Neuron (in vitro differentiated cells): ENCODE results near the gene OSGIN1.
"Not testable (repeated sequence)": the region's sequence is repeated elsewhere in the genome, so short reads cannot be mapped to it uniquely, and the experiment has no call there.

ENCODE experiments used
- H2AFZ ChIP-seq: one replicate; pipeline ENCODE4 v1.6.1; 2013; ENCODE audit warnings: low read depth, mild to moderate bottlenecking, inconsistent platforms, low read length, moderate library complexity
- H3K27me3 ChIP-seq: one replicate; pipeline ENCODE4 v1.6.1; 2013; ENCODE audit warnings: low read length; ENCODE audit not compliant: insufficient read depth
- H3K36me3 ChIP-seq: one replicate; pipeline ENCODE4 v1.6.1; 2013; ENCODE audit warnings: low read length; ENCODE audit not compliant: insufficient read depth
- H3K4me1 ChIP-seq: one replicate; pipeline ENCODE4 v1.6.1; 2013; ENCODE audit warnings: low read length; ENCODE audit not compliant: insufficient read depth
- H3K4me3 ChIP-seq: 2 replicates; pipeline ENCODE4 v1.5.1; 2013; ENCODE audit warnings: mild to moderate bottlenecking, low read length, moderate library complexity
- H3K9me3 ChIP-seq: one replicate; pipeline ENCODE4 v1.6.1; 2013; ENCODE audit warnings: low read length

The OSGIN1 gene

GRCh38 chr16:83940630-83941378, 12.2 kb upstream of the OSGIN1 start:
- Histone ChIP-seq H3K4me3 (no peak overlapping the region), H3K36me3 (no peaks in the 10 kb centered on the region)

GRCh38 chr16:83941546-83941945, 11.5 kb upstream of the OSGIN1 start:
- H3K4me1 ChIP-seq, H3K27me3 ChIP-seq, H2AFZ ChIP-seq, H3K4me3 ChIP-seq, H3K36me3 ChIP-seq, H3K9me3 ChIP-seq: not testable (repeated sequence)

More at GRCh38 chr16:83940630-83941378, 12.2 kb upstream of the OSGIN1 start:
- no peak overlapping the region for H2AFZ ChIP-seq
- no peaks in the 10 kb centered on the region for H3K27me3 ChIP-seq
- no peaks in the 10 kb centered on the region for H3K9me3 ChIP-seq
- no peaks in the 10 kb centered on the region for H3K4me1 ChIP-seq

- Histone ChIP-seq H3K27me3 (no peaks in the 10 kb centered on the region), H3K4me3 (no peak overlapping the region), H3K36me3 (no peaks in the 10 kb centered on the region), H3K9me3 (no peaks in the 10 kb centered on the region), H2AFZ (no peak overlapping the region), H3K4me1 (no peaks in the 10 kb centered on the region)
Measured at GRCh38 chr16:83942074-83942473, 11.0 kb upstream of the OSGIN1 start.

GRCh38 chr16:83942815-83943515, 10.1 kb upstream of the OSGIN1 start:
- no peak overlapping the region for H2AFZ ChIP-seq
- no peaks in the 10 kb centered on the region for H3K36me3 ChIP-seq
- no peaks in the 10 kb centered on the region for H3K27me3 ChIP-seq
- no peaks in the 10 kb centered on the region for H3K4me1 ChIP-seq
- no peaks in the 10 kb centered on the region for H3K9me3 ChIP-seq
- no peak overlapping the region for H3K4me3 ChIP-seq

GRCh38 chr16:83943516-83944050, 9.5 kb upstream of the OSGIN1 start:
- Histone ChIP-seq H3K27me3 (no peaks in the 10 kb centered on the region), H3K36me3 (no peaks in the 10 kb centered on the region), H3K4me1 (no peaks in the 10 kb centered on the region), H3K9me3 (no peaks in the 10 kb centered on the region), H3K4me3 (no peak overlapping the region), H2AFZ (no peak overlapping the region)

GRCh38 chr16:83945587-83945986, 7.5 kb upstream of the OSGIN1 start:
- no peak overlapping the region for H2AFZ ChIP-seq
- no peaks in the 10 kb centered on the region for H3K4me1 ChIP-seq
- no peaks in the 10 kb centered on the region for H3K36me3 ChIP-seq
- H3K9me3 ChIP-seq = no peaks in the 10 kb centered on the region
- H3K27me3 ChIP-seq = no peaks in the 10 kb centered on the region
- H3K4me3 ChIP-seq = no peak overlapping the region

GRCh38 chr16:83946154-83946780, 6.8 kb upstream of the OSGIN1 start:
- no peaks in the 10 kb centered on the region for H3K27me3 ChIP-seq
- no peaks in the 10 kb centered on the region for H3K9me3 ChIP-seq
- H2AFZ ChIP-seq = no peak overlapping the region
- H3K36me3 ChIP-seq = no peaks in the 10 kb centered on the region
- H3K4me1 ChIP-seq = no peaks in the 10 kb centered on the region
- no peak overlapping the region for H3K4me3 ChIP-seq

- Histone ChIP-seq H3K9me3 (no peaks in the 10 kb centered on the region), H2AFZ (no peak overlapping the region), H3K27me3 (no peaks in the 10 kb centered on the region), H3K4me3 (no peak overlapping the region), H3K36me3 (no peaks in the 10 kb centered on the region), H3K4me1 (no peaks in the 10 kb centered on the region)
Measured at GRCh38 chr16:83946781-83947566, 6.1 kb upstream of the OSGIN1 start.

GRCh38 chr16:83947642-83948234, 5.3 kb upstream of the OSGIN1 start:
- no peaks in the 10 kb centered on the region for H3K36me3 ChIP-seq
- H3K27me3 ChIP-seq = no peaks in the 10 kb centered on the region
- no peaks in the 10 kb centered on the region for H3K9me3 ChIP-seq
- peaks cover under 1% of the 10 kb centered on the region for H3K4me1 ChIP-seq
- no peak overlapping the region for H3K4me3 ChIP-seq
- H2AFZ ChIP-seq = no peak overlapping the region

- Histone ChIP-seq H3K4me3 (no peak overlapping the region), H3K4me1 (peaks cover 14% of the 10 kb centered on the region), H3K27me3 (no peaks in the 10 kb centered on the region), H3K9me3 (no peaks in the 10 kb centered on the region), H2AFZ (no peak overlapping the region), H3K36me3 (no peaks in the 10 kb centered on the region)
Measured at GRCh38 chr16:83948914-83949723, 3.9 kb upstream of the OSGIN1 start.

GRCh38 chr16:83949724-83950001, 3.4 kb upstream of the OSGIN1 start:
- Histone ChIP-seq H3K9me3 (no peaks in the 10 kb centered on the region), H3K4me1 (peaks cover 20% of the 10 kb centered on the region), H2AFZ (no peak overlapping the region), H3K4me3 (no peak overlapping the region), H3K36me3 (no peaks in the 10 kb centered on the region), H3K27me3 (no peaks in the 10 kb centered on the region)

GRCh38 chr16:83950862-83951399, 2.1 kb upstream of the OSGIN1 start:
- H3K4me3 ChIP-seq, H2AFZ ChIP-seq, H3K9me3 ChIP-seq, H3K36me3 ChIP-seq, H3K27me3 ChIP-seq: not testable (repeated sequence)
- H3K4me1 ChIP-seq = peaks cover 22% of the 10 kb centered on the region
